Activated CD4-positive, alpha-beta memory T cell treated with anti-CD3 and anti-CD28 coated beads, Interleukin-2, amount 10 ng/mL, durations not matched to agents 7 days and 5 days (primary cell): ENCODE results near the gene HOATZ. TPM values are rescaled to one million over a fixed set of nuclear protein-coding genes. Genes with fewer than 3 reads are reported as not detected.

Experiments
- CTCF ChIA-PET: fragments of 350-600 bp; sonication (Branson Sonifier 250); formaldehyde crosslinking; loops from one replicate; lab custom pipeline; 2021; ENCODE audit warnings: antibody characterized with exemption, inconsistent platforms; lab: Charles Lee
- POLR2A ChIA-PET: fragments of 350-600 bp; sonication (Branson Sonifier 250); formaldehyde crosslinking; loops from one replicate; lab custom pipeline; 2021; ENCODE audit warnings: antibody characterized with exemption; lab: Charles Lee
- DNase-seq: peaks from one replicate; pipeline ENCODE4 v3.0.0-alpha.2; 2020
- H3K27ac Mint-ChIP-seq: one replicate; pipeline ENCODE4 v1.8.0; 2021; ENCODE audit warnings: mild to moderate bottlenecking, mixed read lengths
- H3K27me3 Mint-ChIP-seq: one replicate; pipeline ENCODE4 v1.8.0; 2021; ENCODE audit warnings: mixed read lengths
- H3K36me3 Mint-ChIP-seq: one replicate; pipeline ENCODE4 v1.8.0; 2021; ENCODE audit warnings: low read depth, mixed read lengths
- H3K4me1 Mint-ChIP-seq: one replicate; pipeline ENCODE4 v1.8.0; 2021; ENCODE audit warnings: mixed read lengths
- H3K4me3 Mint-ChIP-seq: one replicate; pipeline ENCODE4 v1.8.0; 2021; ENCODE audit warnings: mild to moderate bottlenecking, mixed read lengths
- H3K9me3 Mint-ChIP-seq: one replicate; pipeline ENCODE4 v1.8.0; 2021; ENCODE audit warnings: mixed read lengths
- total RNA-seq, 2 experiments: library from RNA; stranded (reverse); gene quantifications; one replicate each; pipeline ENCODE4 v1.2.3, GENCODE V29; 2021

The HOATZ gene
- total RNA-seq, 2 experiments from 2014 or later = not detected

DNA sequence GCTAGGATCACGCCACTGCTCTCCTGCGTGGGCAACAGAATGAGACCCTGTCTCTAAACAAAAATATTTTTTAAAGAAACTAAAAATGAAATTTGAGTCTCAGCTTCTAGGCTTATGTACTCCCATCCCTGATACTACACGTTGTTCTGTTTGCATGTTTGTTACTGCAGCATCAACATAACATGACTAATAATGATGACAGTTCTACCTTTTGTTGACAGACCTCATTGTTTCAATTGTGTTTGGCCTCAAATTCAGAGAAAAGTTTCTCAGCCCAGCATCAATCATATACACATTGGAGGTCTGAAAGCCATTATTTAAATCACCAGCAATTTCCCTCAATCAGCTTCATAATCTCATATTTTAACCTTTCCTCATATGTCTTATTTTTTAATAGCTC is 46.7 kb downstream of the HOATZ start:
- no peak overlapping the region for H3K4me3 Mint-ChIP-seq
- ChIA-PET CTCF (interaction anchor here (0.9 kb wide), 1 partner anchor 43 kb away, joined by 4 read pairs; no protein-coding TSS in a partner anchor), POLR2A (no interaction called here)
- peaks cover 2% of the 10 kb centered on the region for H3K27me3 Mint-ChIP-seq
- no peaks in the 10 kb centered on the region for H3K4me1 Mint-ChIP-seq
- no peak for DNase-seq
- no peaks in the 10 kb centered on the region for H3K9me3 Mint-ChIP-seq
- H3K36me3 Mint-ChIP-seq = no peaks in the 10 kb centered on the region
- no peak overlapping the region for H3K27ac Mint-ChIP-seq

DNA sequence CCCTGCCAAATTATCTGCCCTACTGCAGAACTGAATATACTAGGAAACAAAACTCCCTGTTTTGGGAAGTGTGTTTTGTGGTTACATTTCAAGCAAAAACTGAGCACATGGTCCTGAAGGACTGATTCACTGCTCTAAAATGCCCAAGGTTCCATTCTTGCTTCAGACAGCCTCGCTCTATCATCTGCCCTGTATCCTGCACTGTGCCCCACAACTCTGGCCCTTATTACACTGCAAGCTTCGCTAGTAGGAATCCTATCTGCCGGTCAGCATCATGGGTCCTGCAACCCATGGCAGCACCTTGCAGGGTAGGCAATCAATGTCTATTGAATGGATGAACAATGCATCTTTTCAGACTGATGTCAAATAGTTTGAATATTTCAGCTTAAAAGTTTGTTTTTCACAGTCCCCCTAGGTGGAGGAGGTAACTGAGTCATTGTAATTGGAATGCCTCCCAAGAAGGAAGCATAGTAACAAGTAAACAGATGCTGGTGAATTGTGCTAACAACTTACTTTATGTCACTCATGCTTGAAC is 47.3 kb downstream of the HOATZ start:
- no peak overlapping the region for H3K4me3 Mint-ChIP-seq
- no peaks in the 10 kb centered on the region for H3K27me3 Mint-ChIP-seq
- no peaks in the 10 kb centered on the region for H3K9me3 Mint-ChIP-seq
- ChIA-PET POLR2A (no interaction called here), CTCF (interaction anchor here (1.0 kb wide), 1 partner anchor 280 kb away, joined by 3 read pairs; no protein-coding TSS in a partner anchor)
- no peaks in the 10 kb centered on the region for H3K4me1 Mint-ChIP-seq
- DNase-seq = no peak
- no peaks in the 10 kb centered on the region for H3K36me3 Mint-ChIP-seq
- no peak overlapping the region for H3K27ac Mint-ChIP-seq

DNA sequence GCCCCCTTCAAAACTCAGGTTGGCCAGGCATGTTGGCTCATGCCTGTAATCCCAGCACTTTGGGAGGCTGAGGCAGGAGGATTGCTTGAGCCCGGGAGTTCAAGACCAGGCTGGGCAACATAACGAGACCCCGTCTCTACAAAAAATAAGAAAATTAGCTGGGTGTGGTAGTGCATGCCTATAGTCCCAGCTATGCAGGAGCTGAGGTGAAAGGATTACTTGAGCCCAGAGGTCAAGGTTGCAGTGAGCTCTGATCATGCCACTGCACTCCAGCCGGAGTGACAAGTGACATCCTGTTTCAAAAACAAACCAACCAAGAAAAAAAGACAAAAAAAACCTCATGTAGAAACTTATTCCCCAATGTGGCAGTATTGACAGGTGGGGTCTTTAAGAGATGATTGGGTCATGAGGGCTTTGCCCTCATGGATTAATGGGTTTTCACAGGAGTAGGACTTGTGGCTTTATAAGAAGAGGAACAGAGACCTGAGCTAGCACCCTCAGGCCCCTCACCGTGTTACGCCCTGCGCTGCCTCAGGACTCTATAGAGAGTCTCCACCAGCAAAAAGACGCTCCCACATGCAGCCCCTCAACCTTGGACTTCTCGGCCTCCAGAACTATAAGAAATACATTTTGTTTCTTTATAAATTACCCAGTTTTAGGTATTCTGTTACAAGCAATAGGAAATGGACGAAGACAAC is 48.3 kb downstream of the HOATZ start:
- no peaks in the 10 kb centered on the region for H3K36me3 Mint-ChIP-seq
- ChIA-PET CTCF (interaction anchor here (0.8 to 2.1 kb wide), 4 partner anchors 9 to 279 kb away, joined by 3 to 10 read pairs (median 3); no protein-coding TSS in a partner anchor), POLR2A (interaction anchor here (1.3 kb wide), 1 partner anchor 11 kb away, joined by 3 read pairs; no protein-coding TSS in a partner anchor)
- H3K27me3 Mint-ChIP-seq = no peaks in the 10 kb centered on the region
- H3K4me3 Mint-ChIP-seq = no peak overlapping the region
- H3K27ac Mint-ChIP-seq = no peak overlapping the region
- DNase-seq = no peak
- no peaks in the 10 kb centered on the region for H3K4me1 Mint-ChIP-seq
- H3K9me3 Mint-ChIP-seq = no peaks in the 10 kb centered on the region

DNA sequence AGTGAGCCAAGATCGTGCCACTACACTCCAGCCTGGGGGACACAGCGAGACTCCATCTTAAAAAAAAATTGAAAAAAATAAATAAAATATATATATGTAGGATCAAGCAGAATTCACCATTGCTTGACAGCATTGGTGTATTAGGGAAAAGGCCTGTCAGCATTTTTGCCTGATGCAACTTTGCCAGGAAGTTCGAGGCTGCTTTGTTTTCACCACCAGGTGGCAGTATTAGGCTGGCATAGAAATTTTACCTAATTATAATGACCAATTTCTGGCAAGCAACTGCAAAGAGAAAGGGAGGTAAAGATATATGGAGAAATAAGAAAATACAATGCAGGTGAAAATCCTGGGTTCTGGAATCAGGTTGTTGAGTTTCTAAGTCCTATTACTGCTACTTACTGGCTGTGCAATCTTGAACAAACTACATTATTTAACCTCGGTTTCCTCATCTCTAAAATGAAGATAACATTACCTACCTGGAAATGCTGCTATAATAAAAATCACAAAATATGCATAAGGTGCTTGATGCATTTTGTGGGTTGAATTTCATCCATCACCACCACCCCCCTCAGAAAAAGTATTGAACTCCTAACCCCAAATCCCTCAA is 50.6 kb downstream of the HOATZ start:
- Mint-ChIP-seq H3K9me3 (no peaks in the 10 kb centered on the region), H3K4me1 (no peaks in the 10 kb centered on the region), H3K27me3 (no peaks in the 10 kb centered on the region), H3K4me3 (no peak overlapping the region), H3K36me3 (no peaks in the 10 kb centered on the region), H3K27ac (no peak overlapping the region)
- POLR2A ChIA-PET = no interaction called here
- peak; percentile 69 for DNase-seq
- CTCF ChIA-PET = interaction anchor here (1.1 to 2.4 kb wide), 5 partner anchors 9 to 278 kb away, joined by 4 to 11 read pairs (median 7); no protein-coding TSS in a partner anchor

DNA sequence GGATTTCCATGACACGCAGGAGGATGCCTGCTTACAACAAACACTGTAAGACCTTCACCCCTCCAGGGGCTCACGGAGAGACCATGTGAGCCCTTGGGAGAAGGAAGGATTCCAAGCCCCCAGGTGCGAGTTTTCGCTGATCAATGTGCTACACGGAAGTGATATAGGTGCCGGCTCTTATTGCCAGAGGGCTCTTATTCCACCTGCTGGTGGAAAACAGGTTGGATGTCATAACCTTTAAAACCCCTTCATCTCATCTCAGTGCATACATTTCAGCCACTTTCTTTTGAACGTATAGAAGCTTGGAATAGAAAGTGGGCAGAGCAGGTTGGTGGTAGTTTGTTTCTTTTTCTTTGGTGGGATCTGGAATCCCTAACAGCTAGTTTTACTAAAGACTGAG is 51.7 kb downstream of the HOATZ start:
- Mint-ChIP-seq H3K4me3 (no peak overlapping the region), H3K27ac (no peak overlapping the region), H3K4me1 (no peaks in the 10 kb centered on the region), H3K27me3 (peaks cover 3% of the 10 kb centered on the region), H3K36me3 (no peaks in the 10 kb centered on the region), H3K9me3 (no peaks in the 10 kb centered on the region)
- POLR2A ChIA-PET = no interaction called here
- CTCF ChIA-PET = interaction anchor here (1.0 to 2.4 kb wide), 5 partner anchors 35 to 276 kb away, joined by 3 to 11 read pairs (median 4); no protein-coding TSS in a partner anchor
- no peak for DNase-seq

DNA sequence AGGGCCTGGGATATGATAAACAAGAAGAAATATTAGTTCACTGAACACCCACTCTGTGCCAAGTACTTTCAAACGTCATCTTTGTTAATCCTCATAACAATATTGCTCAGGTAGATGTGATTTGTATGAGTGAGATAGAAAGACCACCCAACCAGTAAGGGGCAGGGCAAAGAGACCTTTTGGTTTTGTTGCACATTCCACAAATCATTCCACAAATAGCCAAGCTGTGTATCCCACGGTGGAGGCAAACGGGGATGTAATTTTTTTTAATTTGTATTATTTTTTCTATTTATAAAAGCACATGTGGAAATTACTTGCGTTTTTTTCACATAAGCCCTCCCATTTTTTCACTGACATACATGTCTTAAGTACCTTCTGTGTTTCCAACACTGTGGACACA is 54.9 kb downstream of the HOATZ start:
- CTCF ChIA-PET = no interaction called here
- POLR2A ChIA-PET = no interaction called here

DNA sequence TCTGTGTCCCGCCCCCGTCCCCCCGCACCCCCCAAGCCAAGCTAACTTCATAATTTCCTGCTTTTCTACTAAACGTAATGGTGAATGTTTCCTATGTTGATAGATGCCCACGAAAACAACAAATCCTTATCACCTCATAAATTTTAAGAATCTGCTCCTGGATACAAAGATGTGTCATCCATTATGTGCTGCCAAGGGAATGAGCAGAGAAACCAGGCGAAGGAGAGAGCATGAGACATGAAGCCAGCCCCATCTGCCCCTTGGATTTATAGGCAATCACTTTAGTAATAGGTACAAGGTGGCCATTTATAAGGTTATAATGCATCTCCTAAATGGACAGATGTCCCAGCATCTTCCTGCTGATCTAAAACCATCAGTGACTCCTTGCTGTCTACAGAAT is 56.2 kb downstream of the HOATZ start:
- ChIA-PET CTCF (no interaction called here), POLR2A (no interaction called here)
- Mint-ChIP-seq H3K27ac (no peak overlapping the region), H3K36me3 (no peaks in the 10 kb centered on the region), H3K27me3 (peaks cover 10% of the 10 kb centered on the region), H3K4me3 (no peak overlapping the region), H3K9me3 (no peaks in the 10 kb centered on the region), H3K4me1 (no peaks in the 10 kb centered on the region)
- DNase-seq = no peak

More for the DNA sequence above, 54.9 kb downstream of the HOATZ start:
- DNase-seq = no peak
- no peaks in the 10 kb centered on the region for H3K36me3 Mint-ChIP-seq
- H3K9me3 Mint-ChIP-seq = no peaks in the 10 kb centered on the region
- H3K27ac Mint-ChIP-seq = no peak overlapping the region
- H3K4me1 Mint-ChIP-seq = no peaks in the 10 kb centered on the region
- peaks cover 10% of the 10 kb centered on the region for H3K27me3 Mint-ChIP-seq
- H3K4me3 Mint-ChIP-seq = no peak overlapping the region

DNA sequence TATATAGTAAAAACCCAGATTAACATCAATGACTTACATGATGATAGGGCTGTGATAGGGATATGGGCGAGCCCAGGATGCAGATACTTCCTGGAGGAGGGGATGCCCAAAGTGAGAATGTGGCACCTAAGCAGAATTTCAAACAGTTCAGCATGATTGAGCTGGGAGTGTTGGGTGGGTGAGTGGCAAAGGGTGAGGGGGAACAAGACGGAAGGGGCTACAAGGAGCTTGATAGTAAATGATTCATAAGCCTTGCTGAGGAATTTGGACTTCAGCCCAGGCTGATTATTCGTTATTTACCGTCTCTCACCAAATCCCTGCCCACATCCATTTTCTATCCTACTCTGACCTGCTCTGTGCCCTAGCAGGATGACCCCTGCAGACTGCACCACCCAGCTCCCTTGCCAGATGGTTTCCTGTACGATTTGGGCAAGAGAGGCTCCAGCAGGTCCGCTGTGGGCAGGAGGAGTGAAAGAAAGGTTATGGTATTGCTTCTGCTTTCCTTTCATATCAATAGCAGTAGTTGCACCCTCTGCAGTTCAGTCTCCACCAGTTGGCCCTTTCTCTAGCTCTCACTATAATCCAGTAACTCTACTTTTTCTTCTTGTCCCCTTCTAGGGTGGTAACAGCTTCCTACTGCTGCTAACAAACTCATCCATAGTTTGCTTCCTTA is 57.4 kb downstream of the HOATZ start:
- CTCF ChIA-PET = no interaction called here
- H3K36me3 Mint-ChIP-seq = no peaks in the 10 kb centered on the region
- POLR2A ChIA-PET = no interaction called here
- DNase-seq = no peak
- H3K9me3 Mint-ChIP-seq = no peaks in the 10 kb centered on the region
- no peaks in the 10 kb centered on the region for H3K4me1 Mint-ChIP-seq
- H3K27me3 Mint-ChIP-seq = peaks cover 10% of the 10 kb centered on the region
- H3K4me3 Mint-ChIP-seq = no peak overlapping the region
- H3K27ac Mint-ChIP-seq = no peak overlapping the region

DNA sequence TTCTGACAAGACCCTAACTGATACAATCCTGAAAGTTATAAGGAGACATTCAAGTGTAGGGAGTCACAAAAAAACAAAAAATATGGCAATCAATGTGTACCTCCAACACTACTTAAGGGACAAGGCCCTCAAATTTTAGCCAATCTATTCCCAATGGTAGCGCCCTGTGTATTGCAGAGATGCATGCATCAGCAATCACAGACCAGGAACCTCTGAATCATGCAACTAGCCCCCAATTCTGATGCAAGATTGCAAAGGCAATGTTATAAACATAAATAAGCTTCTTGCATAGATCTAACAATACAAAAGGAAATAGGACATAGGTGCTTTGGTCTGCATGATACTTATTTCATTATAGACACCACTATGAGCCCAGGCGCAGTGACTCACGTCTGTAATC is 58.0 kb downstream of the HOATZ start:
- peaks cover 10% of the 10 kb centered on the region for H3K27me3 Mint-ChIP-seq
- CTCF ChIA-PET = interaction anchor here (0.9 kb wide), 1 partner anchor 269 kb away, joined by 3 read pairs; no protein-coding TSS in a partner anchor
- no peak overlapping the region for H3K4me3 Mint-ChIP-seq
- H3K9me3 Mint-ChIP-seq = no peaks in the 10 kb centered on the region
- no peak for DNase-seq
- POLR2A ChIA-PET = interaction anchor here (1.7 kb wide), 1 partner anchor 9 kb away, joined by 3 read pairs; no protein-coding TSS in a partner anchor
- H3K36me3 Mint-ChIP-seq = no peaks in the 10 kb centered on the region
- no peak overlapping the region for H3K27ac Mint-ChIP-seq
- no peaks in the 10 kb centered on the region for H3K4me1 Mint-ChIP-seq

DNA sequence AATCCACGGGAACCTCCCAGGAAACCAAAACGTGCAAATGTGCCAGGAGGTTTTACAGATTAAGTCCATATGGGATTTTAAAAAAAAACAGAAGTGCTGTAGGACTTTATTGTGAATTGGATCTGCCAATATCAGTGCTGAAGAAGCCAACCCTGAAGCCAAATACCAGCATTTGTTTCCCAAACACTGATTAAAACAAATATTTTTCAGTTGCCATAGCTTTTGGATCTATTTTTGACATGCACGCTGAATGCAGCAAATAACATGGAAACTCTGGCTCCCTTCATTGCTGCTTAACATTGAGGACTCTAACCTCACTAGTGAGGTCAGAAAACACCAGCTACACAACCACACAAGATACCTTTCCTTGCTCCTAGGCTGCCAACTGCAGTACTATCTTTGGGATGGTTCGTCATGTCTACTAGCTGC is 59.3 kb downstream of the HOATZ start:
- CTCF ChIA-PET = interaction anchor here (1.6 kb wide), 1 partner anchor 10 kb away, joined by 7 read pairs; no protein-coding TSS in a partner anchor
- H3K9me3 Mint-ChIP-seq = no peaks in the 10 kb centered on the region
- no peak for DNase-seq
- POLR2A ChIA-PET = interaction anchor here (1.7 kb wide), 1 partner anchor 10 kb away, joined by 3 read pairs; no protein-coding TSS in a partner anchor
- H3K27me3 Mint-ChIP-seq = peaks cover 10% of the 10 kb centered on the region
- no peak overlapping the region for H3K27ac Mint-ChIP-seq
- no peaks in the 10 kb centered on the region for H3K4me1 Mint-ChIP-seq
- no peaks in the 10 kb centered on the region for H3K36me3 Mint-ChIP-seq
- no peak overlapping the region for H3K4me3 Mint-ChIP-seq

DNA sequence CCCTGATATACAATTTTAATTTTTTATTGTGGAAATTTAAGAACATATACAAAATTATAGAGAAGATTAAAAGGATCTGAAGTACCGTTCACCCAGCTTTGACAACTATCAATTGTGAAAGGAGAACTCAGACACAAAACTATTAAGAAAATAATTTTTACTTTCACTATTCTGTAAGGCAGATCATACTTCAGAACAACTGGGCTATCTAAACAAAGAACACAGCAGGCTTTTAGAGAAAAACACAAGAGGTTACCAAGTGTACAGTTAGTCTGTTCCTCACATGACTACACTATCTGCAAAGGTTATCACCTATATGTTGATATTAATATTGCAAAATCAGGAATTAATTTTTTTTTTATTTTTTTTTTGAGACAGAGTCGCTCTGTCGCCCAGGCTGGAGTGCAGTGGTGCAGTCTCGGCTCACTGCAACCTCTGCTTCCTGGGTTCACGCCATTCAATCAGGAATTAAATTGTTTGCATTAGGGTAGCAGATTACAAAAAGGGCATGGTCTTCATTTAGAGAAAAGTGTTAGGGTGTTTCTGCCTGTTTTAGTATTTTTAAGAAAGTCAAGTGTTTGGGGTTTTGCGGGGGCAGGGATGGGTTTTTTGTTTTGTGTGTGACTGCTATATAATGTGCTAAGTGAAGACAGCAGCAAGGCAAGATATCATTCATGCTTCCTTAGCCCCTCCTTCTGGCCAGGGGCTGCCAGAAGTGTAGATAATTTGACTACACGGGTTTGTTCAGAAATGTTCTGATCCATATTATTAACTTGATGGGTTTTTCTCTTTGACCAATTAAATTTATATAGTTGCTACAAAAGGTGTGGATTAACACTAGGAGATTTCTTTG is 60.0 kb downstream of the HOATZ start:
- no peaks in the 10 kb centered on the region for H3K4me1 Mint-ChIP-seq
- ChIA-PET POLR2A (interaction anchor here (1.7 kb wide), 1 partner anchor 11 kb away, joined by 3 read pairs; no protein-coding TSS in a partner anchor), CTCF (interaction anchor here (1.6 kb wide), 1 partner anchor 10 kb away, joined by 7 read pairs; no protein-coding TSS in a partner anchor)
- H3K9me3 Mint-ChIP-seq = no peaks in the 10 kb centered on the region
- DNase-seq = no peak
- H3K36me3 Mint-ChIP-seq = no peaks in the 10 kb centered on the region
- peaks cover 10% of the 10 kb centered on the region for H3K27me3 Mint-ChIP-seq
- no peak overlapping the region for H3K4me3 Mint-ChIP-seq
- H3K27ac Mint-ChIP-seq = no peak overlapping the region

DNA sequence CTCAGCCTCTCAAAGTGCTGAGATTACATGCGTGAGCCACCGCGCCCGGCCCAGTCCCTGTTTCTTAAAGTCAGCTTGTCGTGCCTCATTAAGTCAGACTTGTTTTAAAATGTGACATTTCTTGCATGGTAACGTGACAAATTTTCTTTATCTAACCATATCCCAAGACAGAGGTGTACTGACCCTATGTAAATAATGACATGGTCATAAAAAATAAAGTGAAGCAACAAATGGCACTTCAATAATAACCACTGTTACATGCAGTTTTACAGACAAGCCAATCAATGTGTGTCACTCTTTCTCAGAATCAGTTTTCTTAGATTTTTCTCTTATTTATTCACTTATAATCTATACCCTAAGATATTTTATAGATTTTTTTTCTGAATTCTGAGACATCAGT is 61.2 kb downstream of the HOATZ start:
- Mint-ChIP-seq H3K4me1 (no peaks in the 10 kb centered on the region), H3K9me3 (no peaks in the 10 kb centered on the region), H3K27me3 (peaks cover 10% of the 10 kb centered on the region), H3K4me3 (no peak overlapping the region), H3K36me3 (no peaks in the 10 kb centered on the region), H3K27ac (no peak overlapping the region)
- DNase-seq = no peak
- POLR2A ChIA-PET = no interaction called here
- CTCF ChIA-PET = no interaction called here
